ENCODE results near the gene ACOX1.
A peak's percentile ranks its signal among the peaks of the same experiment; 100 is the strongest.

Gene ACOX1

GRCh38 chr17:75904749-75905521 lies 74.0 kb downstream of the ACOX1 start, which contains the start of gene MRPL38:
MRPL38 (minus strand) TSS chr17:75904884; CDS start chr17:75904875, 9 bp downstream.
- peak; percentile 85 for DNase-seq

DNA sequence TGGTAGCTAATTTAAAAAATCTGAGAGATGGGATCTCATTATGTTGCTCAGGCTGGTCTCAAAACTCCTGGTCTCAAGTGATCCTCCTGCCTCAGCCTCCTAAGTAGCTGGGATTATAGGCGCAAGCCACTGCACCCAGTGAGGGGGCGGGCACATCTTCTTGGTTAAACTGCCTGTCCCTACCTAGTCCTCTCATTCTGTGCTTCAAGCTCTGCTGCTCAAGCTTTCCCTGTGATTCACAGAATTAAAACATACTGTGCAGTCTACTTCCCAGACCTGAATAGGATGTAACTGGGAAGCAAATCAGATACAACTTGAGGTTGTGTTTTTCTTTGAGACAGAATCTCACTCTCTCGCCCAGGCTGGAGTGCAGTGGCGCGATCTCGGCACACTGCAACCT lies 76.6 kb downstream of the ACOX1 start:
- no peak for DNase-seq

GRCh38 chr17:75901727-75902126 lies 77.2 kb downstream of the ACOX1 start:
- no peak for DNase-seq

DNA sequence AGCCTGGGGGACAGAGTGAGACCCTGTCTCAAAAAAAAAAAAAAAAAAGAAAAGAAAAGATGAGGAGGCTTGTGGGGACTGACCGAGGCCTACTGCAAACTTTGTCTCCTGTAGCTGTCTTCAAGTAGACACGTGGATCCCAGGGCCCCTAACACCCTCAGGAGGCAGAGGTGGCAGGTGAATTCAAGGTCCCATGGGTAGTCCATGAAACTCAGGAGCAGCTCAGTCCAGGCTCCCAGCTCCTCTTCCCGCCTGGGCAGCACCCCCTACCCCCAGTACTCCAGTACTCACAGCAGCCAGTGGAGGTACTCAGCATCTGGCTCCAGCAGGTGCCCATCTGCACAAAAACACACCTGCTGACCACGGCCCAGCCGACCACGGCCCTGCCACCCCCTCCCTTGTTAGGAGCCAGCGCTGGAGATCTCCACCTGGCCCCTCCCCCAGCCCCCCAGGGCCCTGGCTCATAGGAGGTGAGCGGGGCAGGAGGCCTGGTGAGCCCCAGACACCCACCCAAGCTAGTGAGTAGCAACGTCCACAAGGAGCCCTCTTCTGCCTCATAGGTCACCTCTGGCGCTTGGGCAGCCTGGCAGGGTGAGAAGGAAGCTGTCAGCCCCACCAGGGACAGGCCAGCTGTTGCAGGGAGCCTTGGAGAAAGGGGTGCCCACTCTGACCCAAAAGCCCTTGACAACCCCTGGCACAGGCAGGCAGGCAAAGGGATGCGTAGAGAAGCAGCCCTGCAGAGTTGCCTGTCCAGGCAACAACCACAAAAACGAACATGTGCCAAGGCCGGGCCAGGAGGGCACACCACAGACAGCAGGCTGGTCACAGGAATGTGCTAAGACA lies 78.1 kb downstream of the ACOX1 start:
- DNase-seq, result no peak

DNA sequence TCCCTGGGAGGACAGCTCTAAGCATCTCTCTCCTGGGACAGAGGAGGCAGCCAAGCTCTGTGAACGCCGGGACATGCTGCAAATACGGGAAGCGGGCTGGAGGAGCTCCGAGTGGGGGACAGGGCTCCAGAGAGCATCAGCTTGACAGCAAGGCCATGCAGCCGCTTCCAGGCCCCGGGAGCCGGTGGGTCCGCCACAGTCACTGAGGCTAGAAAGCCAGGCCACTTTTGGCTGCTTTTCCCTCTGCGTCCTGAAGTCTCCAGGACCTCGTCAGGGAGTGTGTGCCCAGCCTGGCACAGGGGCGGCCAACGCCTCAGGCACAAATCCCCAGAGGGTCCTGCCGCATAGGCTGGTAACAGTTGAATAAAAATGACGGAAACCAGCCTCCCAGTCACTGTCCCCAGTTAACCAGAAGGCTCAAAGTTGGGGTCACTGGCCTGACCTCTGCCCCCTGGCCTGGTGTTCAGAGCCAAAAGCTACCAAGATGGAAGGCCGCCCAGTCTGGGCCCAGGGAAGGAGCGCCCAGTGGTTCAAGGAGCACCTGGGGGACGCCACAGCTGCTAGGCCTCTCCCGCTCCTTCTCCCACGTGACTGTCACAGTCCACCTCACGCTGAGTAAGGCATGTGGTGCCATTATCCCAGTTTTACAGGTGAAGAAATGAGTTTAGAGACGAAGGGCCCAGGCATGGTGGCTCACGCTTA lies 79.0 kb downstream of the ACOX1 start:
- no peak for DNase-seq

- DNase-seq, result no peak
Observed at GRCh38 chr17:75899353-75899752, 79.6 kb downstream of the ACOX1 start.

- DNase-seq, result no peak
Observed at GRCh38 chr17:75898791-75899190, 80.2 kb downstream of the ACOX1 start.

DNA sequence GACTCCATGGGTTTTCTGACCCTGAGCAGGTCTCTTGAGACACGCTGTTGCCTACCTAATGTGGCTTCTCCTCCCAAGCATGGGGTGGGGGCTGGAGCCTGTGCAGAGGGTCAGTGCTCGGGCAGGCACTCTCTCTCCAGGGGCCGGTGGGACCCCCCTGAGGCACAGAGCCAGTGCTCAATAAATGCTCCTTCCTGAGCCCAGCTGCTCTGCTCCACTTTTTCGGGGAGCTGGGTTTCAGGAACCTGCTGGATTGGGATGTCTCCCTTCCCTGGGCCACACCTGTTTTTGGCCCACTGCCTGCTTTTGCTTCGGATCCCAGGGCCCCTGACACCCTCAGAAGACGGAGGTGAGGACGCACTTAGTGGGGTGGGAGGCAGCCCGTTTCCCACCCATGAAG lies 80.9 kb downstream of the ACOX1 start:
- DNase-seq, result no peak

DNA sequence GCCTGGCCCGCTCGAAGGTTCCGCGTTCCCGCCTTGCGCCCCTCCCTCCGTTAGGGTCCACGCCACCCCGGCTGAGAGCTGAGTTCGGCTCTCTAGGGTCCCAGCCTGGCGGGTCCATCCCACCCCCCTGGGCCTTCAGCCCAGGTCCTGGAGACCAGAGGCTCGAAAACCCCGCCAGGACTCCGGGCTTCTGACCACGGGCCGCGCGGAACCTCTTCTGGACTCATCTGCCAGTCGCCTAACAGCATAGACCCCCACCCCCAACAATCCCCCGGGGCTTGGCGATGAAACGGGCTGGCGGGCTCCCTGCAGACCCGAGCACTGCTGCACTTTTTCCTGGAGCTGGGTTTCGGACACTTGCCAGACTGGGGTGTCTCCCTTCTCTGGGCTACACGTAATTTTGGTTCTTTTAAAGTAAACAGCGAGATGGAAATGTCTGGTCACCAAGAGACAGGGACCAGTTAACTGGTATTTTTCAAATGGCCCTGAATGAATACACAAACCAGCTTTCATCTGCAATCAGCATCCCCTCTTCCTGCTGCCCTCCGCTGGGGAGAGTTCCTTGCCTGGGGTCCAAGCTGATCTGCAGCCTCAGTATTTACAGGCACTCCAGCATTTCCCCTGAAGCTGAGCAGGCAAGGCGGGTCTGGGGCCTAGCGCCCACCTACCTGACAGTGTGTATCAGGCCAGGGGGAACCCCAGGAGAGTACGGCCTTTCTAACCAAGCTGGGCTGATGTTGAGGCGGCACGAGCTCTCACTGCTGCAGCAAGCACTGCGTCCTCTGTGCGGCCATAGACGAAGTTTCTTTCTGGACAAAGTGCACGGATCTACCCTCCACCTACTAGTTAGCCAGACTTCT lies 81.6 kb downstream of the ACOX1 start:
- no peak for DNase-seq

GRCh38 chr17:75896415-75897159 lies 82.4 kb downstream of the ACOX1 start, which contains the start of gene TRIM65:
TRIM65 (minus strand) TSS chr17:75896951; CDS start chr17:75896937, 14 bp downstream.
- DNase-seq, result peak; percentile 66

DNA sequence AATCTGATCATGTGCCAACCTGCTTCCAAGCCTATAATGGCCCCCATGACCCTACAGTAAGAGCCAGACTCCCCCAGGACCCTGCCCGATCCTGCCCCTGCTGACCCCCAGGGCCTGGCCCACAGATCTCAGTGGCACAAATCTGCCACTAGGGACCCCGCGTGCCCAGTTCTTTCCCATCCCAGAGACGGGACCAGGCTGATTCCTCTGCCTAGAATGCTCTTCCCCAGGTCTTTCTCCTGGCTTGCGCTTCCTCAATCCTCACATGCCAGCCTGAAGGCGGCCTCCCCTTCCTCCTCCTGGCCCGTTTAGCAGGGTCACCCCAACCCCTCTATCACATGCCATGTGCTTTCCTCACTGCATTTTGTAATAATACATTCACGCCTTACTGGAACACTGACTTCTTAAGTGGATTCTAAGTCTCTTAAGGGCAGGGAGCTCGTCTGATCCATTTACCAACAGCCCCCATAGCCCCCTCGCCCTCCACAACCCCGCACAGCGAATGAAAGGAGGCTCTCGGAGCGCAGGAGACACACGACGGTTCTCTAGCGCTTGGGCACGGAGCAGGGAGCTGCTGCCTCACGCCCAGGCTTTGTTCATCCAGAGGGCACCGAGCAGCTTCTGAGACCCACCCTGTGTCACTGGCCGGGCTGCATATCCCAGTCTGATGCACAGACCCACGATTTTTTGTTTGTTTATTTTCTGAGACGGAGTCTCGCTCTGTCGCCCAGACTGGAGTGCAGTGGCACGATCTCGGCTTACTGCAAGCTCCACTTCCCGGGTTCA lies 83.4 kb downstream of the ACOX1 start:
- no peak for DNase-seq

DNA sequence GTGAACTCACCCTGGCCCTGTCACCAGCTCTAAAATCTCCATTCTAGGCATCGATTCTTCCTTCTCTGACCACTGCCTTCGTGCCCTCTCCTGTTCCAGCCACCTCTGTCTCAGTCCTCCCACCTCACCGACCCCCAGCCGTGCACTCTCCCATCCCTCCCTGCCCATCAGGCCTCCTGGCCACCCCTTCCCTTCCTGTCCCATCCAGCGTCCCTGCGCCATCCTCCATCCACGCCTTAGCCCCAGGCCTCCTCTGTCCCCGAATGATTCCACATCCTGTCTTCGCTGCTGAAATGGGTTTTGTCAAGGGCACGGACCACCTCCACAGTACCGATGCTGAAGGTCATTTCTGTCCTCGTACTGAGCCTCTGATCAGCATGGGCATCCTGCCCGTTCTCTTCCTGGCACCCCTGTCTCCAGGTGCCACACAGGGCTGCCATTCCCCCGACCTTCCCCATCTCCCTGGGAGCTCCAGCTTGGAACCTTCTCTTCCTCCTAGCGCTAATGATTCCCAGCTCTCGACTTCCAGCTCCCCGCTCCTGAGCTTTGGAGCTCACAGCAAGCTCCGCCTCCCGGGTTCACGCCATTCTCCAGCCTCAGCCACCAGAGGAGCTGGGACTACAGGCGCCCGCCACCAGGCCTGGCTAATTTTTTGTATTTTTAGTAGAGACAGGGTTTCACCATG lies 84.8 kb downstream of the ACOX1 start:
- no peak for DNase-seq

- no peak for DNase-seq
Observed at GRCh38 chr17:75893305-75894048, 85.5 kb downstream of the ACOX1 start.

DNA sequence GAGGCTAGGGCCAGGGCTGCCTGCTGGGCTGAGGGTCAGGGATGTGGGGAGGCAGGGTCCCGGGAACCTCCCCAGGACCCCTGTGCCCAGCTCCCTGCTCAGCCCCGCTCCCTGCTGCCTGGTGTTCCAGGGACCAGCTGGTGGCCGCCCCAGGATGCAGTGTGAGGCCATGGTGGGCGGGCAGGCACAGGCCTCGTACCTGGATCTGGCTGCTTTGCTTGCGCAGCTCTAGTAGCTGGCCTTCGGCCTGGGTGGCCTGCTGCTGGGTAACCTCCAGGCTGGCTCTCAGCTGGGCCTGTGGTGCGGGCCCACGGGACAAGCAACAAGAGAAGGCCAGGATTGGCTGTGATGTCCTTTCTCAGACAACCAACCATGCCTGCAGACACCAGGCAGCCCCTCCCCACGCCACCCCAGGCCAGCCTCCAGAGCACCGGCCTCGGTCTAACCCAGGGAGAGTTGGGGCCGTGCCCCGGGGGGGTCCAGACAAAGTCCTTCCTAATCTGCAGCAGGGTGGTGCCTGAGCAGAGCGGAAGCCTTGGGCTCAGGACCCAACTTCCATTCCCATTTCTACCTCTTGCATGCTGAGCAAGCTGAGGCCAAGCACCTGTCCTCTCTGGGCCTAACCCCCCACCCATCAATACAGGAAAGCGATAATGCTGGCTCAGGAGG lies 86.3 kb downstream of the ACOX1 start:
- no peak for DNase-seq

GRCh38 chr17:75891605-75892555 lies 87.1 kb downstream of the ACOX1 start:
- DNase-seq, result no peak

Measured in T-helper 9 cell (primary cell).